Esophagus muscularis mucosa (tissue), 4 donors: ENCODE data around the gene GLS. TPM values are rescaled to one million over a fixed set of nuclear protein-coding genes. Genes with fewer than 3 reads are reported as not detected.

Experiments used
- DNase-seq: peaks from one replicate; pipeline ENCODE4 v3.0.0-alpha.2; 2017; ENCODE audit errors: extremely low spot score
- H3K27ac ChIP-seq, 4 donors: fragments of 200-600 bp; sonication (generic); replicated peaks in 1 of 4; 1 replicate in 3 of 4; 2 replicates in 1 of 4; pipeline ENCODE4 v1.5.1; 2016 to 2019; ENCODE audit warnings: mild to moderate bottlenecking in 1 of 4
- H3K27me3 ChIP-seq, 4 donors: fragments of 200-600 bp; sonication (generic); one replicate each; pipeline versions ENCODE4 v1.5.1 to v1.6.0; 2016 to 2019
- H3K36me3 ChIP-seq, 4 donors: fragments of 200-600 bp; sonication (generic); one replicate each; pipeline ENCODE4 v1.5.1; 2016 to 2019
- H3K4me1 ChIP-seq, 4 donors: fragments of 200-600 bp; sonication (generic); one replicate each; pipeline ENCODE4 v1.5.1; 2016 to 2019
- H3K4me3 ChIP-seq, 4 donors: fragments of 200-600 bp; sonication (generic); 1 replicate in 2 of 4; 2 replicates in 2 of 4; pipeline ENCODE4 v1.5.1; 2016 to 2019; ENCODE audit warnings: mild to moderate bottlenecking in 4 of 4, moderate library complexity in 1 of 4
- H3K9me3 ChIP-seq, 4 donors: fragments of 200-600 bp; sonication (generic); 1 replicate in 3 of 4; 2 replicates in 1 of 4; pipeline ENCODE4 v1.5.1; 2016 to 2019
- CTCF ChIP-seq, 3 experiments: fragments of 200-600 bp in 2 of 3; fragments of 450-650 bp in 1 of 3; sonication (generic) in 2 of 3; IDR thresholded peaks; one replicate each; pipeline ENCODE4 v1.5.1; 2017 to 2019; ENCODE audit warnings: antibody characterized with exemption in 3 of 3, mild to moderate bottlenecking in 2 of 3, moderate library complexity in 1 of 3
- EP300 ChIP-seq: sonication (generic); formaldehyde crosslinking; IDR thresholded peaks from one replicate; pipeline ENCODE4 v1.6.1; 2017; ENCODE audit warnings: antibody characterized with exemption
- POLR2A ChIP-seq: fragments of 450-650 bp; IDR thresholded peaks from one replicate; pipeline ENCODE4 v1.6.1; 2017; ENCODE audit warnings: antibody characterized with exemption, moderate library complexity, mild to moderate bottlenecking, low read depth
- POLR2AphosphoS5 ChIP-seq, 2 donors: sonication (generic); formaldehyde crosslinking; IDR thresholded peaks; one replicate each; pipeline ENCODE4 v1.6.1; 2017; ENCODE audit warnings: antibody characterized with exemption in 2 of 2
- WGBS: methylation state at CpG from one replicate; pipeline ENCODE4 v1.1.5; 2018; 5-methylcytosine and 5-hydroxymethylcytosine counted together
- intact Hi-C: fragments of 100-400 bp; cut with DNase I; formaldehyde crosslinking; loops from one replicate; pipeline ENCODE4 v1.15.1; 2023
- total RNA-seq, 4 donors: library from RNA; depleted of rRNA; stranded (reverse); fragments of >200 nt; gene quantifications; one replicate each; pipeline versions ENCODE4 v1.1.0 to v1.2.1, GENCODE V29; 2016

GLS gene
- total RNA-seq, 4 donors from 2014 or later, result 93.6 to 125 (median 94.0) TPM

- no peaks in the 10 kb centered on the region for H3K9me3 ChIP-seq
- DNase-seq, result no peak
- no peak overlapping the region for H3K4me3 ChIP-seq
- peaks cover 0 to 37% (median 10%) of the 10 kb centered on the region in 4 donors for H3K36me3 ChIP-seq
- no peak overlapping the region for H3K27ac ChIP-seq
- TF ChIP-seq CTCF (IDR thresholded peaks at IDR 0.05) (no peak), POLR2A (no peak), EP300 (no peak), POLR2AphosphoS5 (IDR thresholded peaks at IDR 0.05) (no peak)
- H3K4me1 ChIP-seq, result peaks cover 0 to 20% (median 15%) of the 10 kb centered on the region in 4 donors
- no peaks in the 10 kb centered on the region for H3K27me3 ChIP-seq
- intact Hi-C loops, result no loop called here
- 88% methylated on average over 5 of the region's 5 CpGs for WGBS
These were observed 32.1 kb downstream of the GLS start for GRCh38 chr2:190912726-190913125.

GRCh38 chr2:190913725-190914124 is 33.1 kb downstream of the GLS start:
- Histone ChIP-seq H3K4me3 (no peak overlapping the region), H3K27ac (no peak overlapping the region), H3K36me3 (peaks cover 0 to 43% (median 13%) of the 10 kb centered on the region in 4 donors), H3K27me3 (no peaks in the 10 kb centered on the region), H3K9me3 (no peaks in the 10 kb centered on the region), H3K4me1 (peaks cover 0 to 20% (median 16%) of the 10 kb centered on the region in 4 donors)
- intact Hi-C loops, result no loop called here
- no peak for DNase-seq
- no peak for TF ChIP-seq CTCF (IDR thresholded peaks at IDR 0.05)
- no peak for TF ChIP-seq POLR2A
- TF ChIP-seq EP300, result no peak
- no peak for TF ChIP-seq POLR2AphosphoS5 (IDR thresholded peaks at IDR 0.05)

GRCh38 chr2:190916829-190917228 is 36.2 kb downstream of the GLS start:
- no peaks in the 10 kb centered on the region for H3K27me3 ChIP-seq
- peaks cover 0 to 3% (median under 1%) of the 10 kb centered on the region in 4 donors for H3K4me1 ChIP-seq

GRCh38 chr2:190920085-190920484 is 39.5 kb downstream of the GLS start:
- no peak overlapping the region for H3K4me3 ChIP-seq
- H3K36me3 ChIP-seq, result peaks cover 9 to 77% (median 42%) of the 10 kb centered on the region in 4 donors
- 94% methylated on average over 3 of the region's 3 CpGs for WGBS
- H3K4me1 ChIP-seq, result peaks cover 0 to 3% (median 0%) of the 10 kb centered on the region in 4 donors
- no peak for DNase-seq
- H3K27ac ChIP-seq, result no peak overlapping the region
- TF ChIP-seq CTCF (IDR thresholded peaks at IDR 0.05) (no peak), POLR2AphosphoS5 (IDR thresholded peaks at IDR 0.05) (no peak), EP300 (no peak), POLR2A (no peak)
- no peaks in the 10 kb centered on the region for H3K9me3 ChIP-seq
- H3K27me3 ChIP-seq, result no peaks in the 10 kb centered on the region
- intact Hi-C loops, result no loop called here

More at GRCh38 chr2:190916829-190917228, 36.2 kb downstream of the GLS start:
- no peak for TF ChIP-seq POLR2AphosphoS5 (IDR thresholded peaks at IDR 0.05)
- WGBS, result 94% methylated on average over 3 of the region's 3 CpGs
- H3K9me3 ChIP-seq, result no peaks in the 10 kb centered on the region
- no peak for DNase-seq
- intact Hi-C loops, result no loop called here
- H3K36me3 ChIP-seq, result peaks cover 4 to 58% (median 24%) of the 10 kb centered on the region in 4 donors
- H3K4me3 ChIP-seq, result no peak overlapping the region
- no peak overlapping the region for H3K27ac ChIP-seq

GRCh38 chr2:190922376-190922775 is 41.8 kb downstream of the GLS start:
- no peak for TF ChIP-seq EP300
- no peak for TF ChIP-seq POLR2A
- TF ChIP-seq POLR2AphosphoS5 (IDR thresholded peaks at IDR 0.05), result no peak
- no peak for TF ChIP-seq CTCF (IDR thresholded peaks at IDR 0.05)
- Histone ChIP-seq H3K27ac (no peak overlapping the region), H3K27me3 (no peaks in the 10 kb centered on the region), H3K36me3 (peaks cover 9 to 81% (median 46%) of the 10 kb centered on the region in 4 donors), H3K4me1 (peaks cover 0 to 3% (median 0%) of the 10 kb centered on the region in 4 donors), H3K9me3 (no peaks in the 10 kb centered on the region), H3K4me3 (no peak overlapping the region)
- intact Hi-C loops, result no loop called here
- WGBS, result 97% methylated on average over 1 of the region's 1 CpG
- DNase-seq, result no peak
